Left lung (tissue), 10 donors: Measurements from ENCODE around the gene OR10H5. TPM values are rescaled to one million over a fixed set of nuclear protein-coding genes. Genes with fewer than 3 reads are reported as not detected.
A peak's percentile ranks its signal among the peaks of the same experiment; 100 is the strongest.
"Not testable (repeated sequence)": the region's sequence is repeated elsewhere in the genome, so short reads cannot be mapped to it uniquely, and the experiment has no call there.

Source experiments
- ATAC-seq: fragments of 200-7000 bp; cut with Tn5 transposase; one replicate; pipeline ENCODE4 v1.9.1; 2020; ENCODE audit warnings: moderate library complexity
- DNase-seq, 4 donors: peaks; one replicate each; pipeline ENCODE4 v3.0.0-alpha.2; 2013 to 2020
- H3K27ac ChIP-seq, 2 donors: fragments of 200-600 bp; sonication (generic) in 1 of 2; one replicate each; pipeline versions ENCODE4 v1.5.0 to v1.8.0; 2020 to 2021
- H3K27me3 ChIP-seq, 2 donors: fragments of 200-600 bp; sonication (generic) in 1 of 2; one replicate each; pipeline versions ENCODE4 v1.5.0 to v1.8.0; 2020 to 2021
- H3K36me3 ChIP-seq, 2 donors: fragments of 200-600 bp; sonication (generic) in 1 of 2; one replicate each; pipeline versions ENCODE4 v1.5.0 to v1.8.0; 2020 to 2021
- H3K4me1 ChIP-seq, 2 donors: fragments of 200-600 bp; one replicate each; pipeline ENCODE4 v1.8.0; 2021
- H3K4me3 ChIP-seq, 2 donors: fragments of 200-600 bp; sonication (generic) in 1 of 2; one replicate each; pipeline versions ENCODE4 v1.5.0 to v1.8.0; 2020 to 2021; ENCODE audit warnings: mild to moderate bottlenecking in 1 of 2
- H3K9me3 ChIP-seq, 2 donors: fragments of 200-600 bp; sonication (generic) in 1 of 2; one replicate each; pipeline versions ENCODE4 v1.5.0 to v1.8.0; 2020 to 2021
- CTCF ChIP-seq, 2 donors: fragments of 200-600 bp; sonication (generic) in 1 of 2; IDR thresholded peaks; one replicate each; pipeline versions ENCODE4 v1.5.0 to v1.8.0; 2021; ENCODE audit warnings: antibody characterized with exemption in 2 of 2
- intact Hi-C, 2 donors: fragments of 100-400 bp; cut with DNase I; formaldehyde crosslinking; loops; one replicate each; pipeline versions ENCODE4 v1.11.2 to v1.14.2; 2022
- polyA plus RNA-seq, 6 donors: library from polyadenylated mRNA; unstranded; fragments of 120-200 nt; gene quantifications; one replicate each; pipeline ENCODE4 v1.2.1, GENCODE V29; 2013; ENCODE audit not compliant: insufficient read length in 6 of 6
- total RNA-seq, 2 donors: library from RNA; stranded (reverse); fragmentation: NEBNext Ultra II Directional; extraction: Animal tissue kit (Norgen Biotek cat#: 25700); gene quantifications; one replicate each; pipeline ENCODE4 v1.2.1, GENCODE V29; 2021
- donor health status: DM: no; HTN: yes; CAD: no.
- donor health status: DM: no; HTN: no; CAD: no.

OR10H5 gene
- total and polyA plus RNA-seq, 8 donors = 0.09 to 0.15 (median 0.11) TPM; not detected in 2

- H3K27ac ChIP-seq = no peak overlapping the region
- H3K4me3 ChIP-seq = no peak overlapping the region
- no peaks in the 10 kb centered on the region for H3K9me3 ChIP-seq
- ATAC-seq (no peak), DNase-seq (no peak)
- H3K27me3 ChIP-seq = no peaks in the 10 kb centered on the region
- intact Hi-C loops = no loop called here
- peaks cover 0 to 19% of the 10 kb centered on the region in 2 donors for H3K4me1 ChIP-seq
- H3K36me3 ChIP-seq = no peaks in the 10 kb centered on the region
- no peak for TF ChIP-seq CTCF (IDR thresholded peaks at IDR 0.05)
These were observed 53.4 kb downstream of the OR10H5 start for GRCh38 chr19:15840833-15841232.

GRCh38 chr19:15841875-15842569 is 54.6 kb downstream of the OR10H5 start:
- no peak for TF ChIP-seq CTCF (IDR thresholded peaks at IDR 0.05)
- no peak overlapping the region for H3K27ac ChIP-seq
- no peaks in the 10 kb centered on the region for H3K27me3 ChIP-seq
- no peaks in the 10 kb centered on the region for H3K36me3 ChIP-seq
- H3K4me3 ChIP-seq = no peak overlapping the region
- intact Hi-C loops = no loop called here
- ATAC-seq = no peak
- DNase-seq = no peak
- no peaks in the 10 kb centered on the region for H3K9me3 ChIP-seq
- H3K4me1 ChIP-seq = peaks cover 0 to 13% of the 10 kb centered on the region in 2 donors

GRCh38 chr19:15843203-15843893 is 55.9 kb downstream of the OR10H5 start:
- Histone ChIP-seq H3K4me1 (peaks cover 0 to 4% of the 10 kb centered on the region in 2 donors), H3K27ac (no peak overlapping the region), H3K9me3 (no peaks in the 10 kb centered on the region), H3K27me3 (no peaks in the 10 kb centered on the region), H3K36me3 (no peaks in the 10 kb centered on the region), H3K4me3 (no peak overlapping the region)
- intact Hi-C loops = no loop called here
- ATAC-seq (no peak), DNase-seq (no peak)
- TF ChIP-seq CTCF (IDR thresholded peaks at IDR 0.05) = no peak

GRCh38 chr19:15843894-15844222 is 56.4 kb downstream of the OR10H5 start:
- H3K36me3 ChIP-seq, H3K27ac ChIP-seq, H3K4me3 ChIP-seq, H3K4me1 ChIP-seq, H3K9me3 ChIP-seq, H3K27me3 ChIP-seq, intact Hi-C loops: not testable (repeated sequence)
- ATAC-seq (peak; percentile 86), DNase-seq (peak in 3 of 4 donors; percentile 58 to 88 (median 81))

- no peaks in the 10 kb centered on the region for H3K27me3 ChIP-seq
- DNase-seq (no peak), ATAC-seq (peak; percentile 65)
- intact Hi-C loops = no loop called here
- no peaks in the 10 kb centered on the region for H3K9me3 ChIP-seq
- no peak overlapping the region for H3K4me3 ChIP-seq
- H3K36me3 ChIP-seq = no peaks in the 10 kb centered on the region
- H3K4me1 ChIP-seq = peaks cover 0 to 3% of the 10 kb centered on the region in 2 donors
- H3K27ac ChIP-seq = no peak overlapping the region
- TF ChIP-seq CTCF (IDR thresholded peaks at IDR 0.05) = no peak
These were observed 59.5 kb downstream of the OR10H5 start for GRCh38 chr19:15846923-15847322.
